ENCODE results near the gene POU4F3. TPM values are rescaled to one million over a fixed set of nuclear protein-coding genes. Genes with fewer than 3 reads are reported as not detected.

The POU4F3 gene
- total and polyA plus RNA-seq, 2 of the 4 experiments (the other 2 are of a cell fraction): 0.02 TPM; not detected in 1

DNA sequence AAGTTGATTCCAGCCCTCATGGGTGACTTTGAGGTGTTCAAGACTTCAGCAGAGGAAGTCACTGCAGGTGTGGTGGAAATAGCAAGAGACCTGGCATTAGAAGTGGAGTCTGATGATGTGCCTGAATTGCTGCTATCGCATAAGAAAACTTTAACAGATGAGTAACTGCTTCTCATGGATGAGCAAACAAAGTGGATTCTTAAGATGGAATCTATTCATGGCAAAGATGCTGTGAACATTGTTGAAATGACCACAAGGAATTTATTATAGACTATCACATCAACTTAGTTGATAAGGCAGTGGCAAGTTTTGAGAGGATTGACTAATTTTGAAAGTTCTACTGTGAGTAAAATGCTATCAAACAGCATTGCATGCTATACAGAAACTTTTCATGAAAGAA, 17.1 kb upstream of the POU4F3 start:
- Histone ChIP-seq H3K4me3 (ENCODE audit: insufficient read depth, low read depth, low read length) (no peak overlapping the region), H3K4me2 (ENCODE audit: low read depth, low read length) (no peak overlapping the region), H3K9ac (ENCODE audit: low read depth, low read length) (no peak overlapping the region), H2BK15ac (ENCODE audit: low read depth, low read length) (no peak overlapping the region), H3K18ac (ENCODE audit: low read depth, low read length) (no peak overlapping the region), H3K56ac (ENCODE audit: extremely low read depth, insufficient read depth, low read length) (no peak overlapping the region), H2BK5ac (ENCODE audit: low read depth, low read length, poor library complexity, severe bottlenecking) (no peak overlapping the region), H2BK120ac (ENCODE audit: low read depth, low read length) (no peak overlapping the region), H4K8ac (ENCODE audit: low read depth in 2 of 2, low read length in 2 of 2) (no peak overlapping the region), H2AK5ac (ENCODE audit: low read depth, low read length) (no peak overlapping the region), H3K4me1 (ENCODE audit: control insufficient read depth, insufficient read depth, low read length) (no peaks in the 10 kb centered on the region), H4K20me1 (ENCODE audit: insufficient read depth, low read length) (no peaks in the 10 kb centered on the region), H3K79me1 (ENCODE audit: low read depth in 1 of 2, low read length in 2 of 2) (no peaks in the 10 kb centered on the region), H3K27me3 (ENCODE audit: control insufficient read depth, insufficient read depth, low read length) (peaks cover 3% of the 10 kb centered on the region; the same call in 1 of the 2 replicates), H2AK9ac (replicated peaks; ENCODE audit: low read depth, low read length, poor library complexity) (no peak overlapping the region), H2BK20ac (ENCODE audit: low read depth, low read length) (no peak overlapping the region), H4K91ac (ENCODE audit: insufficient read depth, low read depth, low read length) (no peak overlapping the region), H4K5ac (ENCODE audit: low read depth, low read length) (no peak overlapping the region), H3K23ac (ENCODE audit: low read depth, low read length) (no peak overlapping the region), H3K36me3 (ENCODE audit: control insufficient read depth, insufficient read depth, low read length) (no peaks in the 10 kb centered on the region), H2AFZ (replicated peaks; ENCODE audit: low read length, poor library complexity) (no peak overlapping the region), H3K9me3 (ENCODE audit: control insufficient read depth, insufficient read depth, low read length) (no peaks in the 10 kb centered on the region), H3K4ac (ENCODE audit: low read depth, low read length) (no peak overlapping the region), H3K14ac (replicated peaks; ENCODE audit: low read depth, low read length) (no peak overlapping the region), H3K27ac (ENCODE audit: insufficient read depth, low read length) (no peak overlapping the region), H3K9me1 (ENCODE audit: insufficient read depth, low read length) (no peaks in the 10 kb centered on the region)
- in situ Hi-C loops (cut with MboI; ENCODE audit: low sequenced_read_pairs): no loop called here
- ChIA-PET POLR2A (ENCODE audit: unreplicated experiment) (no interaction called here), CTCF (no interaction called here)
- TF ChIP-seq MAZ (IDR thresholded peaks at IDR 0.05; ENCODE audit: borderline replicate concordance, low read depth, low read length): no peak
- no TSS peak for BruUV-seq (replicated peaks)
- intact Hi-C loops (cut with micrococcal nuclease): no loop called here
- ATAC-seq (ENCODE audit: low read depth) (no peak), DNase-seq (no peak)
- no CpG with 5 or more reads among the region's 1 CpG for WGBS, 2 experiments (ENCODE audit: extremely low coverage in 2 of 2, insufficient read length in 1 of 2)
- dilution Hi-C loops (cut with HindIII; ENCODE audit: low sequenced_read_pairs, unreplicated experiment): no loop called here

Data from IMR-90 (cell line).